ENCODE measurements around the gene ZNF541. TPM values are rescaled to one million over a fixed set of nuclear protein-coding genes. Genes with fewer than 3 reads are reported as not detected.
"Not testable (repeated sequence)": the region's sequence is repeated elsewhere in the genome, so short reads cannot be mapped to it uniquely, and the experiment has no call there.

ZNF541 gene
- total RNA-seq, 1 donor from 2014 or later, result not detected

DNA sequence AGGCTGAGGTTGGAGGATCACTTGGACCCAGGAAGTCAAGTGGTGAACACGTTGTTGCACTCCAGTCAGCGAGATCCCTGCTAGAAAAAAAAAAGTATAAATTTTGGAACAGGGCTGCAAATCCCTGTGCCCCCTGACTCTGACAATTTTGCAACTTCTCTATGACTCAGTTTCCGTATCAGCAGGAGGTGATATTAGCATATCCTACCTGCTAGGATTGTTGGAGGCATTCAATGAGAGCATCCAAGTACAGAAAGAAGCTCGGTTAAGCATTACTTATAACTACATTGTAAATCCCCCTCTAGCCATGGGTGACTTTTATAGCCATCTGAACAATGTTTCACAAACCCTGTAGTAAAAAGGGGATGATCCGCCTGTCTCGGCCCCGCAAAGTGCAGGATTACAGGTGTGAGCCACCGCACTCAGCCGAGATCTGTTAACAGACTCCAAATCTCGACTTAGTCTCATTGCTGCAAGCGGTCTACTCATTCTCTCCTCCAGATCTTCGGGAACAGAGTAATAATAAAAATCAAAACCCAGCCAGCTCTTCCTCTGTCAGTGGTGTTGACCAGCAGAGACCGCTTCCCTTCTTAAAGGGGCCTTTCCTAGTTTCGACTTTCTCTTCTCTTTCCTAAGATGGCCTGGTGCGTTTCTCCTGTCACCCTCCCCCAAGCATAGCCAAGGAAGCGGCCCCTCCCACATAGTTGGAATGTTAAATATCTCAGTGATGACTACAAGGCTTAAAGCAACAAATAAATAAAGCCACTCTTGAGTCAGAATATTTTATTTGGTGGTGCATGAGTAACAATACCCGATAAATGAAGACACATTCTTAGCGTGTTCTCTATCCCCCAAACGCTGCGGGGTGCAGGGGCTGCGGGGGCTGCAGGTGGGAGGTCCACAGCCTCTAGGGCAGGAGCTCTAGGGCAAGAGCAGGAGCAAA is 25.7 kb upstream of the ZNF541 start:
- H3K4me3 Mint-ChIP-seq (ENCODE audit: unreplicated experiment), result peak overlapping the region; percentile 88
- TF ChIP-seq, protein P1, sequence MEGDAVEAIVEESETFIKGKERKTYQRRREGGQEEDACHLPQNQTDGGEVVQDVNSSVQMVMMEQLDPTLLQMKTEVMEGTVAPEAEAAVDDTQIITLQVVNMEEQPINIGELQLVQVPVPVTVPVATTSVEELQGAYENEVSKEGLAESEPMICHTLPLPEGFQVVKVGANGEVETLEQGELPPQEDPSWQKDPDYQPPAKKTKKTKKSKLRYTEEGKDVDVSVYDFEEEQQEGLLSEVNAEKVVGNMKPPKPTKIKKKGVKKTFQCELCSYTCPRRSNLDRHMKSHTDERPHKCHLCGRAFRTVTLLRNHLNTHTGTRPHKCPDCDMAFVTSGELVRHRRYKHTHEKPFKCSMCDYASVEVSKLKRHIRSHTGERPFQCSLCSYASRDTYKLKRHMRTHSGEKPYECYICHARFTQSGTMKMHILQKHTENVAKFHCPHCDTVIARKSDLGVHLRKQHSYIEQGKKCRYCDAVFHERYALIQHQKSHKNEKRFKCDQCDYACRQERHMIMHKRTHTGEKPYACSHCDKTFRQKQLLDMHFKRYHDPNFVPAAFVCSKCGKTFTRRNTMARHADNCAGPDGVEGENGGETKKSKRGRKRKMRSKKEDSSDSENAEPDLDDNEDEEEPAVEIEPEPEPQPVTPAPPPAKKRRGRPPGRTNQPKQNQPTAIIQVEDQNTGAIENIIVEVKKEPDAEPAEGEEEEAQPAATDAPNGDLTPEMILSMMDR (IDR thresholded peaks at IDR 0.05; ENCODE audit: unreplicated experiment), result no peak

DNA sequence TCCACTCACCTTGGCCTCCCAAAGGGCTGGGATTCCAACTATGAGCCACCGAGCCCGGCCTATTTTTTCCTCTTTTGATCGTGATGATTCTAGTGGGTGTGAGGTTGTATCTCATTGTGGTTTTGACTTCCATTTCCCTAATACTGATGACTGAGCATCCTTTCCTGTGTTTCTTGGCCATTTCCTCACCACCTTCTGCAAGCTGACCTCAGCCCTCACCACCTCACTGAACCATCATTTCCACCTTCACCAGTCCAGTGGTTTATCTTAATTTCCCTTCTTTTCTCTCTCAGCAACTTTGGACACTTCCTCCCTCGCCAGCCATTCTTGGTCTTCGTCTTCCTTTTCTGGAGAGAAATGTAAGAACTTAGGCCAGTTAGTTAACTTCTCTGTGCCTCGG is 23.0 kb upstream of the ZNF541 start:
- peaks cover 5% of the 10 kb centered on the region for H3K27me3 Mint-ChIP-seq (ENCODE audit: unreplicated experiment)
- no peak overlapping the region for H3K4me3 Mint-ChIP-seq (ENCODE audit: unreplicated experiment)
- H3K4me1 Mint-ChIP-seq (ENCODE audit: unreplicated experiment), result peaks cover 18% of the 10 kb centered on the region
- no peak for DNase-seq (ENCODE audit: low spot score)
- peak overlapping the region; percentile 28 for H3K27ac Mint-ChIP-seq (ENCODE audit: unreplicated experiment)
- TF ChIP-seq, protein P1 (IDR thresholded peaks at IDR 0.05; ENCODE audit: unreplicated experiment), result no peak
- H3K36me3 Mint-ChIP-seq (ENCODE audit: low read depth, unreplicated experiment), result no peaks in the 10 kb centered on the region
- H3K9me3 Mint-ChIP-seq (ENCODE audit: unreplicated experiment), result no peaks in the 10 kb centered on the region

More for the DNA sequence above, 25.7 kb upstream of the ZNF541 start:
- peak overlapping the region; percentile 68 for H3K27ac Mint-ChIP-seq (ENCODE audit: unreplicated experiment)
- H3K27me3 Mint-ChIP-seq (ENCODE audit: unreplicated experiment), result peaks cover 3% of the 10 kb centered on the region
- H3K36me3 Mint-ChIP-seq (ENCODE audit: low read depth, unreplicated experiment), result no peaks in the 10 kb centered on the region
- no peaks in the 10 kb centered on the region for H3K9me3 Mint-ChIP-seq (ENCODE audit: unreplicated experiment)
- peaks cover 18% of the 10 kb centered on the region for H3K4me1 Mint-ChIP-seq (ENCODE audit: unreplicated experiment)
- no peak for DNase-seq (ENCODE audit: low spot score)

DNA sequence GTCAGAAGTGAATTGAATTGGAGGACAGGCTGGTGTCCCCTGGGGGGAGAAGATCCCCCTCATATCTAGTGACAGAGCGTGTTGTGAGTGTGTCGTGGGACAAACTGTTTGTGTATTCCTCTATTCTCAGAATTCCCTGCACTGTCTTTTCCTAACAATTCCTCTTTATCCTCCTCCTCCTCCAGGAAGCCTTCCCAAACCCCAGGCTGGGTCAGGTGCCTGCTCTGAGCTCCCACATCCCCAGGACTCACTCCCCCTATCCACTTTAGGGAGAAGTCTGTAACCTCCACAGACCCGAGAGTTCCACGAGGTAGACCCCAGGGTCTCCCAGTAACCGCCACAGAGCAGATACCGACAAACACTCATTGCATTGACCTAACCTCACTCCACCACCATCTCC is 20.9 kb upstream of the ZNF541 start:
- peaks cover 5% of the 10 kb centered on the region for H3K27me3 Mint-ChIP-seq (ENCODE audit: unreplicated experiment)
- TF ChIP-seq, protein P1 (IDR thresholded peaks at IDR 0.05; ENCODE audit: unreplicated experiment), result no peak
- H3K36me3 Mint-ChIP-seq (ENCODE audit: low read depth, unreplicated experiment), result no peaks in the 10 kb centered on the region
- DNase-seq (ENCODE audit: low spot score), result no peak
- no peaks in the 10 kb centered on the region for H3K9me3 Mint-ChIP-seq (ENCODE audit: unreplicated experiment)
- no peak overlapping the region for H3K27ac Mint-ChIP-seq (ENCODE audit: unreplicated experiment)
- H3K4me3 Mint-ChIP-seq (ENCODE audit: unreplicated experiment), result no peak overlapping the region
- peaks cover 11% of the 10 kb centered on the region for H3K4me1 Mint-ChIP-seq (ENCODE audit: unreplicated experiment)

DNA sequence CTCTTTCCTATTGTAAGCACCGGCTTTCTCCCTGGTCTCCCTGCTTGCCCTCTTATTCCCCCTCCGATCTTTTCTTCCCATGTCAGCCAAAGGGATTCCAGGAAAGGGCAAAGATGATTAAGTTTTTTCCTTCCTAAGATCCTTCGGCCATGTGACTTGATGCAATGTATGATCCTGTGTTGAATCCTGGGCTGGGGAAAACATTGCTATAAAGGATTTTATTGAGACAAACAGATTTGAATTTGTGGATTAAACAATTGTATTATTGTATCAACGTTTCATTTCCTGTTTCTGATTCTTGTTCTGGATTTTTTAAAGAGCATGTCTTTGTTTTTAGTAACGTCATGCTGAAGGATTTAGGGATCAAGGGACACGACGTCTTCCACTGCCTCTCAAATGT is 16.9 kb upstream of the ZNF541 start:
- no peak overlapping the region for H3K4me3 Mint-ChIP-seq (ENCODE audit: unreplicated experiment)
- no peak for DNase-seq (ENCODE audit: low spot score)
- H3K9me3 Mint-ChIP-seq (ENCODE audit: unreplicated experiment), result no peaks in the 10 kb centered on the region
- peaks cover 4% of the 10 kb centered on the region for H3K36me3 Mint-ChIP-seq (ENCODE audit: low read depth, unreplicated experiment)
- H3K4me1 Mint-ChIP-seq (ENCODE audit: unreplicated experiment), result no peaks in the 10 kb centered on the region
- peaks cover 7% of the 10 kb centered on the region for H3K27me3 Mint-ChIP-seq (ENCODE audit: unreplicated experiment)
- TF ChIP-seq, protein P1 (IDR thresholded peaks at IDR 0.05; ENCODE audit: unreplicated experiment), result no peak
- H3K27ac Mint-ChIP-seq (ENCODE audit: unreplicated experiment), result no peak overlapping the region

DNA sequence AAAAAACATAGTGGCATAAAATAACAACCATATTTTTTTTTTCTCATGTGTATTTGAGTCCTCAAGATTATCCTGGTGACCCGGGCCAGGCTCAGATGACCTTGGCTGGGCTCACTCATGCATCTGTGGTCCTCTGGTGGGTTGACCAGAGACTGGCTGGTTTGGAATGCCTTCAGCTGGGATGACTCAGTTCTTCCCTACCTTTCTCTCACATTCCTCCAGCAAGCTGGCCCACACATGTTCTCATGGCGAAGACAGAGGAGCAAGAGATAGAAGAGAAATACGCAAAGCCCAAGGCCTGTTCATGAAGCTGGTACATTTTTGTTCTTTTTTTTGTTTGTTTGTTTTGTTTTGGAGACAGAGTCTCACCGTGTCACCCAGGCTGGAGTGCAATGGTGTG is 14.3 kb upstream of the ZNF541 start:
- Mint-ChIP-seq H3K4me3 (ENCODE audit: unreplicated experiment) (no peak overlapping the region), H3K27me3 (ENCODE audit: unreplicated experiment) (peaks cover 3% of the 10 kb centered on the region), H3K27ac (ENCODE audit: unreplicated experiment) (no peak overlapping the region), H3K4me1 (ENCODE audit: unreplicated experiment) (no peaks in the 10 kb centered on the region), H3K9me3 (ENCODE audit: unreplicated experiment) (no peaks in the 10 kb centered on the region), H3K36me3 (ENCODE audit: low read depth, unreplicated experiment) (peaks cover 8% of the 10 kb centered on the region)
- TF ChIP-seq, protein P1 (IDR thresholded peaks at IDR 0.05; ENCODE audit: unreplicated experiment), result no peak
- no peak for DNase-seq (ENCODE audit: low spot score)

DNA sequence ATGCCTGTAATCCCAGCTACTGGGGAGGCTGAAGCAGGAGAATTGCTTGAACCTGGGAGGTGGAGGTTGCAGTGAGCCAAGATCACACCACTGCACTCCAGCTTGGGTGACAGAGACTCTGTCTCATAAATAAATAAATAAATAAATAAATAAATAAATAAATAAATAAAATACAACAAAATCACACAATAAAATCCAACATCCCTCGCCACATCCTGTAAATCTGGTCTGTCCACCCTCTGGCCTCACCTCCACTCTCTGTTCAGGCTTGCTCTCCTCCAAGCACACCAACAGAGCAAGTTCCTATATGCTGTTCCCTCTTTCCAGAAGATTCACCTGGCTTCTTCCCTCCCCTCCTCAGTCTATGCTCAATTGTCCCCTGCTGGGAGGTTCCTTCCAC is 10.2 kb upstream of the ZNF541 start:
- DNase-seq (ENCODE audit: low spot score); H3K27me3 Mint-ChIP-seq (ENCODE audit: unreplicated experiment); H3K27ac Mint-ChIP-seq (ENCODE audit: unreplicated experiment); H3K4me3 Mint-ChIP-seq (ENCODE audit: unreplicated experiment); H3K4me1 Mint-ChIP-seq (ENCODE audit: unreplicated experiment); H3K9me3 Mint-ChIP-seq (ENCODE audit: unreplicated experiment); H3K36me3 Mint-ChIP-seq (ENCODE audit: low read depth, unreplicated experiment): not testable (repeated sequence)
